ENCODE measurements around the gene SKOR1.

Gene SKOR1

GRCh38 chr15:67845974-67846373 lies 20.7 kb downstream of the SKOR1 start:
- TF ChIP-seq CTCF (IDR thresholded peaks at IDR 0.05; ENCODE audit: low read depth, low read length), result no peak
- in situ Hi-C loops (cut with HindIII; ENCODE audit: low sequenced_read_pairs), result no loop called here

GRCh38 chr15:67849538-67849937 lies 24.2 kb downstream of the SKOR1 start:
- in situ Hi-C loops (cut with HindIII; ENCODE audit: low sequenced_read_pairs), result no loop called here
- H3K4me3 ChIP-seq (ENCODE audit: low read depth, low read length), result no peak overlapping the region
- DNase-seq (ENCODE audit: low read depth, low spot score), result no peak
- no peak for TF ChIP-seq CTCF (IDR thresholded peaks at IDR 0.05; ENCODE audit: low read depth, low read length)

More at GRCh38 chr15:67845974-67846373, 20.7 kb downstream of the SKOR1 start:
- no peak overlapping the region for H3K4me3 ChIP-seq (ENCODE audit: low read depth, low read length)
- no peak for DNase-seq (ENCODE audit: low read depth, low spot score)

GRCh38 chr15:67850336-67850735 lies 25.0 kb downstream of the SKOR1 start:
- in situ Hi-C loops (cut with HindIII; ENCODE audit: low sequenced_read_pairs), result no loop called here
- no peak overlapping the region for H3K4me3 ChIP-seq (ENCODE audit: low read depth, low read length)
- DNase-seq (ENCODE audit: low read depth, low spot score), result no peak

GRCh38 chr15:67850994-67851571 lies 25.8 kb downstream of the SKOR1 start:
- no peak for TF ChIP-seq CTCF (IDR thresholded peaks at IDR 0.05; ENCODE audit: low read depth, low read length)
- in situ Hi-C loops (cut with HindIII; ENCODE audit: low sequenced_read_pairs), result no loop called here
- DNase-seq (ENCODE audit: low read depth, low spot score), result no peak
- H3K4me3 ChIP-seq (ENCODE audit: low read depth, low read length), result no peak overlapping the region

More at GRCh38 chr15:67850336-67850735, 25.0 kb downstream of the SKOR1 start:
- TF ChIP-seq CTCF (IDR thresholded peaks at IDR 0.05; ENCODE audit: low read depth, low read length), result no peak

GRCh38 chr15:67852418-67852817 lies 27.1 kb downstream of the SKOR1 start:
- in situ Hi-C loops (cut with HindIII; ENCODE audit: low sequenced_read_pairs), result no loop called here
- no peak for DNase-seq (ENCODE audit: low read depth, low spot score)
- no peak for TF ChIP-seq CTCF (IDR thresholded peaks at IDR 0.05; ENCODE audit: low read depth, low read length)
- H3K4me3 ChIP-seq (ENCODE audit: low read depth, low read length), result no peak overlapping the region

- no peak for DNase-seq (ENCODE audit: low read depth, low spot score)
- in situ Hi-C loops (cut with HindIII; ENCODE audit: low sequenced_read_pairs), result no loop called here
- TF ChIP-seq CTCF (IDR thresholded peaks at IDR 0.05; ENCODE audit: low read depth, low read length), result no peak
- H3K4me3 ChIP-seq (ENCODE audit: low read depth, low read length), result no peak overlapping the region
Measured at GRCh38 chr15:67853454-67853853, 28.1 kb downstream of the SKOR1 start.
